Measurements from ENCODE around the gene KPRP. TPM values are rescaled to one million over a fixed set of nuclear protein-coding genes. Genes with fewer than 3 reads are reported as not detected.

The KPRP gene
- total and polyA plus RNA-seq, 2 of the 13 experiments (the other 11 are each of a cell fraction or from before 2014, with no cell fraction given): not detected

- BruUV-seq (replicated peaks): no TSS peak
- H3K9ac ChIP-seq (ENCODE audit: insufficient read depth, low read depth, low read length): no peak overlapping the region
- no peak overlapping the region for H3K4me3 ChIP-seq (replicated peaks in 1 of 3; ENCODE audit: insufficient read depth in 1 of 3, low read depth in 2 of 3, low read length in 3 of 3)
- ChIA-PET POLR2A (no interaction called here), CTCF (ENCODE audit: low intra/inter-chr PET ratio, low total read pairs) (no interaction called here)
- 0% methylated on average over 1 of the region's 1 CpG for WGBS (ENCODE audit: low lambda C conversion rate)
- no peak for ATAC-seq
- FAIRE-seq: no peak
- TF ChIP-seq RXRB (CRISPR knock-in tag; IDR thresholded peaks at IDR 0.05; ENCODE audit: borderline replicate concordance) (no peak), DR1 (CRISPR knock-in tag; IDR thresholded peaks at IDR 0.05) (no peak), ZNF235 (CRISPR knock-in tag; IDR thresholded peaks at IDR 0.05; ENCODE audit: borderline replicate concordance) (no peak), ZNF282 (IDR thresholded peaks at IDR 0.05; ENCODE audit: partially characterized antibody) (no peak), ZFP82 (CRISPR knock-in tag; IDR thresholded peaks at IDR 0.05; ENCODE audit: borderline replicate concordance) (no peak), SIN3B (IDR thresholded peaks at IDR 0.05; ENCODE audit: low read length) (no peak)
- no peak overlapping the region for H3K27ac ChIP-seq (ENCODE audit: extremely low read length, insufficient read depth, low read length)
- no peaks in the 10 kb centered on the region for H4K20me1 ChIP-seq (ENCODE audit: insufficient read depth, low read length)
- H3K36me3 ChIP-seq (replicated peaks in 1 of 2; ENCODE audit: control insufficient read depth in 1 of 2, insufficient read depth in 2 of 2, low read length in 2 of 2): no peaks in the 10 kb centered on the region
- in situ Hi-C loops (cut with HindIII; ENCODE audit: extremely low pct_ligation_motif_present, low pct_unique_long_range_greater_than_20kb): no loop called here
- DNase-seq (ENCODE audit: low spot score): no peak
- no peaks in the 10 kb centered on the region for H3K4me1 ChIP-seq (ENCODE audit: insufficient read depth, low read length)
- H3K4me2 ChIP-seq (ENCODE audit: low read depth, low read length): no peak overlapping the region
- H2AFZ ChIP-seq (ENCODE audit: low read length): no peak overlapping the region
- H3K79me2 ChIP-seq (ENCODE audit: insufficient read depth, low read length): no peaks in the 10 kb centered on the region
- intact Hi-C loops (cut with micrococcal nuclease; ENCODE audit: unreplicated experiment): no loop called here
- H3K27me3 ChIP-seq (ENCODE audit: control insufficient read depth in 1 of 2, insufficient read depth in 2 of 2, low read length in 2 of 2): no peaks in the 10 kb centered on the region
- H3K9me3 ChIP-seq (ENCODE audit: low read length): no peaks in the 10 kb centered on the region
Measured at GRCh38 chr1:152770411-152770810, 12.6 kb downstream of the KPRP start.

GRCh38 chr1:152774875-152775274, 17.1 kb downstream of the KPRP start, which contains the start of gene LCE1F:
Gene LCE1F, plus strand, starts transcription at chr1:152775140. Its CDS starts 1,232 bp downstream, at chr1:152776372.
- Histone ChIP-seq H3K4me1 (ENCODE audit: insufficient read depth, low read length) (no peaks in the 10 kb centered on the region), H3K4me3 (replicated peaks in 1 of 3; ENCODE audit: insufficient read depth in 1 of 3, low read depth in 2 of 3, low read length in 3 of 3) (no peak within 1 kb of the TSS), H4K20me1 (ENCODE audit: insufficient read depth, low read length) (no peaks in the 10 kb centered on the region), H3K9me3 (ENCODE audit: low read length) (no peaks in the 10 kb centered on the region), H3K4me2 (ENCODE audit: low read depth, low read length) (no peak within 1 kb of the TSS), H3K27ac (ENCODE audit: extremely low read length, insufficient read depth, low read length) (no peak within 1 kb of the TSS), H3K27me3 (ENCODE audit: control insufficient read depth in 1 of 2, insufficient read depth in 2 of 2, low read length in 2 of 2) (no peaks in the 10 kb centered on the region), H3K36me3 (replicated peaks in 1 of 2; ENCODE audit: control insufficient read depth in 1 of 2, insufficient read depth in 2 of 2, low read length in 2 of 2) (no peaks in the 10 kb centered on the region), H3K9ac (ENCODE audit: insufficient read depth, low read depth, low read length) (no peak within 1 kb of the TSS), H3K79me2 (ENCODE audit: insufficient read depth, low read length) (no peaks in the 10 kb centered on the region), H2AFZ (ENCODE audit: low read length) (no peak within 1 kb of the TSS)
- FAIRE-seq (no peak), ATAC-seq (peak; percentile 74; the same call in 2 of the 3 replicates), DNase-seq (ENCODE audit: low spot score) (peak; percentile 8)
- BruUV-seq (replicated peaks): no TSS peak
- intact Hi-C loops (cut with micrococcal nuclease; ENCODE audit: unreplicated experiment) (no loop called here), in situ Hi-C loops (cut with HindIII; ENCODE audit: extremely low pct_ligation_motif_present, low pct_unique_long_range_greater_than_20kb) (no loop called here)
- 2% methylated on average over 6 of the region's 6 CpGs for WGBS (ENCODE audit: low lambda C conversion rate)
- ChIA-PET CTCF (ENCODE audit: low intra/inter-chr PET ratio, low total read pairs) (no interaction called here), POLR2A (no interaction called here)
- no peak for TF ChIP-seq SOX13 (IDR thresholded peaks at IDR 0.05)
- no peak for TF ChIP-seq SOX13 (CRISPR knock-in tag; conservative IDR thresholded peaks at IDR 0.05 in 1 of 2, IDR thresholded peaks at IDR 0.05 in 1 of 2)
- TF ChIP-seq SIN3A (IDR thresholded peaks at IDR 0.05; ENCODE audit: borderline replicate concordance, low read depth, low read length): no peak
- no peak for TF ChIP-seq TEAD2 (CRISPR knock-in tag; IDR thresholded peaks at IDR 0.05)
- TF ChIP-seq ZNF850 (CRISPR knock-in tag; conservative IDR thresholded peaks at IDR 0.05): no peak
- no peak for TF ChIP-seq ZNF569 (CRISPR knock-in tag; IDR thresholded peaks at IDR 0.05; ENCODE audit: borderline replicate concordance)
- no peak for TF ChIP-seq PATZ1 (CRISPR knock-in tag; IDR thresholded peaks at IDR 0.05)
- no peak for TF ChIP-seq MNT (IDR thresholded peaks at IDR 0.05)
- TF ChIP-seq MTERF4 (CRISPR knock-in tag; IDR thresholded peaks at IDR 0.05): no peak
